Nasal cavity respiratory epithelium epithelial cell of viscerocranial mucosa (primary cell): Measurements from ENCODE around the gene FCAR. TPM values are rescaled to one million over a fixed set of nuclear protein-coding genes. Genes with fewer than 3 reads are reported as not detected.

Source experiments
- total RNA-seq: library from RNA; depleted of rRNA; stranded (reverse); fragments of >200 nt; gene quantifications from 2 replicates; pipeline ENCODE4 v1.2.3, GENCODE V29; 2014

Gene FCAR
- not detected in 2 replicates for total RNA-seq

DNA sequence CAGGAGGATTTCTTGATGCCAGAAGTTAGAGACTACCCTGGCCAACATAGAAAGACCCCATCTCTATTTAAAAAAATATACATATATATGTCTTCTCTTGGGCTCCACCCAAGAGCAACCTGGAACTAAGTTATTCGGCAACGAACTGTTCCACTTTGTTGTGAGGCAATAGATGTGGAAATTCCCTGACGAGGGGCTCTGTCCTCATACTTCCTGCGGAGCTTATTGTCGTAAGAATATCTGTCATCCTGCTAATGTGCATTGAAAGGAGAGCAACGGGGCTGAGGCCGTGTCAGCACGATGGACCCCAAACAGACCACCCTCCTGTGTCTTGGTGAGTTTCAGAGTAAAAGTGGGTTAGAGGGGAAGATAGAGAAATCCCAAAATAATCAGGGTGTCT, at the start of gene FCAR:
Gene FCAR, plus strand, starts transcription at position 246 of the 400 bp plus-strand sequence. Its CDS starts 55 bp downstream, at position 301.

GRCh38 chr19:54832496-54832895, 41.5 kb upstream of the FCAR start, which contains the start of gene KIR2DS4:
Gene KIR2DS4 (plus strand): TSS chr19:54832676.

GRCh38 chr19:54850061-54850640, 23.9 kb upstream of the FCAR start, which contains the start of gene KIR3DL2:
Gene KIR3DL2 (plus strand): TSS chr19:54850443. CDS start chr19:54850476, 33 bp downstream.

GRCh38 chr19:54905803-54906511, 31.9 kb downstream of the FCAR start, which contains the start of gene NCR1:
Gene NCR1 (plus strand): TSS chr19:54906148. CDS start chr19:54906188, 40 bp downstream.

Other genes with a start within 250 kb of the FCAR start
- not detected in 2 replicates for gene LILRB1, start 243.8 kb upstream of the FCAR start, total RNA-seq
- not detected in 2 replicates for gene LILRB4, start 211.2 kb upstream of the FCAR start, total RNA-seq
- gene KIR3DL3, start 149.8 kb upstream of the FCAR start, total RNA-seq: not detected in 2 replicates
- not detected in 2 replicates for gene KIR2DL3, start 135.7 kb upstream of the FCAR start, total RNA-seq
- not detected in 2 replicates for gene KIR2DL1, start 104.4 kb upstream of the FCAR start, total RNA-seq
- gene KIR2DL4, start 70.6 kb upstream of the FCAR start, total RNA-seq: not detected in 2 replicates
- not detected in 2 replicates for gene KIR3DL1, start 57.8 kb upstream of the FCAR start, total RNA-seq
- gene KIR2DS4, start 41.6 kb upstream of the FCAR start, total RNA-seq: not detected in 2 replicates
- not detected in 2 replicates for gene KIR3DL2, start 23.8 kb upstream of the FCAR start, total RNA-seq
- not detected in 2 replicates for gene NCR1, start 31.9 kb downstream of the FCAR start, total RNA-seq
- under 0.01 TPM in 1 of 2 replicates, not detected in the other for gene NLRP7, start 73.3 kb downstream of the FCAR start, total RNA-seq
- 10.3 and 16.2 TPM in 2 replicates for gene NLRP2, start 92.1 kb downstream of the FCAR start, total RNA-seq
- gene GP6, start 164.0 kb downstream of the FCAR start, total RNA-seq: 0.07 TPM in 1 of 2 replicates, not detected in the other
- 33.3 and 35.5 TPM in 2 replicates for gene RDH13, start 188.9 kb downstream of the FCAR start, total RNA-seq
- gene EPS8L1, start 201.6 kb downstream of the FCAR start, total RNA-seq: 96.7 and 104 TPM in 2 replicates
- gene PPP1R12C, start 243.4 kb downstream of the FCAR start, total RNA-seq: 23.9 and 28.3 TPM in 2 replicates